NCI-H524 treated with DMSO at 0.1 percent for 48 hours (cell line): Measurements from ENCODE around the gene AFF3.

Experiments
- DNase-seq: peaks from one replicate; lab custom pipeline; 2025; lab: John Stamatoyannopoulos, UW

The AFF3 gene

DNA sequence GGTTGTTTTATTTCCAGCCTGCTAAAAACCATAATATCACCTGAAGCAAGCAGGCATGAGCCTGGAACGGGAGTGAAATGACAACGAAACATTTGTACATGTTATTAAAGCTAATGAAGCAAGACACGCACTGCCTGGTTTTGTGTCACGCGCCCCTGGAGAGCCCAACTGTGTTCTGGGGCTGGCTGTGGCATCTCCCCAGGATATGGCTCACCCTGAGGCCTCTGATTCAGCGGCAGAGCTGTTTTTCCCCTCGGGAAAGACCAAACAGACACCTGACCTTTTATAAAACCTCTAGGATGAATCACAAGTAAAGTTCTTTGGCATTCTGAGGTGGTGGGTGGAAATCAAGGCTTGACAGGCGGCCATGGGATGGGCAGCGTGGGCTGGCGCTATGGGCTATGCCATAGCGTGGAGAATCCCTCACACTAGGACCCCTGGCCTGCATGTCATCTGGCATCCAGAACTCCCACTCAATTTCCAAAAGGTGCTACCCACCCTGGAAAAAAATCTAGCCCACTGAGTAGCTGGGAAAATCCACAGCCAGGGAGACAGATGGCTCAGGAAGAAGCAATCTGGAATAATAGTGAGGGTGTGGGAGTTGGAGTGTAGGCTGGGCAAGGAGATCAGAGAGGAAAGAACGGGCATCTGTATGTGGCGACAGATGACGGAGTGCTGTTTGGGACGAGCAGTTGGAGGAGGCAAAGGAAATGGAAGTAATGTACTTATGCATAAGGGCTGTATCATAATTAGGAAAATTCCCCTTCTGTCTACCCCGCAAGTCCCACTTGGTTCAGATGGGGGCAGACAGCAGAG, 262.0 kb downstream of the AFF3 start:
- peak; percentile 93 for DNase-seq

DNA sequence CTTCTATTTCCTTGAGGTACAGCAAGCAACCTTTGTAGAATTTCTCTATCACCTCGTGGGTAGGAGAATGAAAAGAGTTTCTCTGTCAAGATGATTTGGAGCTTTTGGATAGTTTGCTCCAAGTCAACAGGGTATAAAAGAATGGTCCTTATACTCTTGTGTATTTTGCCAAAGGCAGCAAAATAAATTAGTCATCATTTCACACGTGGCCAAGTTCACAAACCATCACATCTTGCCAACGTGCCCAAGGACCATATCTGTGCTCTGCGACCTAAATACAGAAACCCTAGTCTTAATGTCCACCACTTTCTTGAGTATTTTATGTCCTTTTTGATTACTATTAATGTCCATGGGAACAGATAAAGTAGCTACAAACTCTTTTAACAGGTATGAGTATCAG, 262.9 kb downstream of the AFF3 start:
- no peak for DNase-seq

DNA sequence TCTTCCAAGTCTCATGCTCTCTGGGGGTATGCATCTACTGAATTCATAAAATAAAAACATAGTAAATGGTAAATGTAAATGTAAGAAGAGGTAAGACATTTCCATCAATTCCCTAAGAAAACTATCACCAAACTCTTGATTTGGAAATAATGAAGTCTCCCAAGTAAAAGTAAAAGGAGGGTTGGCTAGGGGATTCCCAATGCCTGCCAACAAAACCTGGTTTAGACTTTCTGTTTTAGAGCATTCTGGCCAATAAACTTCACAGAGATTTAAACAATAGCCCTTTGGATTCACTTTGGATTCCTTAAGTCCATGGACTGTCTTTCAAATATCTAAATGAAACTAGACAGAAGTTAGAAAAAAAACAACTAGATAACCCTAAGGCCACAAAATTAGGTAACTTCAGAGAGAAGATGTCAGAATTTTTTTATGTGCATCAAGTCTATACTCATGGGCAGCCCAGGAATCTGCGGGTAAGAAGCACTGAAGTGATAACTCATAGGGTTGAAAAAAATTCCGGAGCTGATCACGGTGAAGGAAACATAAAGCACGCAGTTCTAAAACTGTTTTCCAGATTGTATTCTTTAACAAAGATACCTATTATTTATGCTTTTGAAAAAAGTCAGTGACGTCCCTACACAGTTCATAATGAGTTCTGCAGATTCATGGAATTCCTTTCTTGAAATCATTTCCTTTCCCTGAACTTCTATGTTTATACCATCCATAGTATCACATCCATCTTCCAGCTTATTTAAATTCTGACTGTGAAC, 263.6 kb downstream of the AFF3 start:
- no peak for DNase-seq

DNA sequence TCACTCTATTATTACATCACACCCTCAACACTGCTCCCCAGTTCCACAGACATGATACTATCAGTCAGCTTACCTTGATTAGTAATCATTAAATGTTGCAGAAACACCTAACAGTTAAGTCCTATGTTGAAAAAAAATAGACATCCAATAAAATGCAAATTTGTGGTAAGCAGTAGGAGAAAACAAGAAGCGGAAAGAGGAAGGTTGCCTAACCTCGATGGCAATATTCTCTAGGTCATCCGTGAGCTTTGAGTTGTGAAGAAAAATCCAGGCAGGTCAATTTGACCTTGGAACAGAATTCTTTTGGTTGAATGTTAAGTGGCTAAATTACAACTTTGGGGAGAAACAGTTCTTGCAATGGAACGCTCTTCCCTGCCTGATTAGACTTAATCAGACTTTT, 264.4 kb downstream of the AFF3 start:
- no peak for DNase-seq

DNA sequence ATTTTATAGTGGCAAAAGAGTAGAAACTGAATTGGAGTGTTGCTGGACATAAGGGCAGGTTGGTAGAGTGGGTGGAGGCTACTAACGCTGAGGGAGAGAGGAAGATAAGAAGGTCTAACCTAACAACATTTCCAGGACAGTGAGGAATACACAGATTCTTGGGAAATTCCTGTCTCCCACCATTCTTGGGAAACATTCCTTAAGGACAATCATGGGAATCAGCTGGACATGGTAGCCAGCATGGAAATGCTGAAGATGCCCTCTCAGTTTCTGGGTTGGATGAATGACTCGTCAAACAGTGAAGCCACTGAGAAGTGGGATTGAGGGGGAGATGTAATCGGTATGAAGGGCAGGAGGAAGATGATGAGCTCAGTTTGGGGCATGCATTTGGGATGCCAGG, 265.4 kb downstream of the AFF3 start:
- DNase-seq, result no peak

DNA sequence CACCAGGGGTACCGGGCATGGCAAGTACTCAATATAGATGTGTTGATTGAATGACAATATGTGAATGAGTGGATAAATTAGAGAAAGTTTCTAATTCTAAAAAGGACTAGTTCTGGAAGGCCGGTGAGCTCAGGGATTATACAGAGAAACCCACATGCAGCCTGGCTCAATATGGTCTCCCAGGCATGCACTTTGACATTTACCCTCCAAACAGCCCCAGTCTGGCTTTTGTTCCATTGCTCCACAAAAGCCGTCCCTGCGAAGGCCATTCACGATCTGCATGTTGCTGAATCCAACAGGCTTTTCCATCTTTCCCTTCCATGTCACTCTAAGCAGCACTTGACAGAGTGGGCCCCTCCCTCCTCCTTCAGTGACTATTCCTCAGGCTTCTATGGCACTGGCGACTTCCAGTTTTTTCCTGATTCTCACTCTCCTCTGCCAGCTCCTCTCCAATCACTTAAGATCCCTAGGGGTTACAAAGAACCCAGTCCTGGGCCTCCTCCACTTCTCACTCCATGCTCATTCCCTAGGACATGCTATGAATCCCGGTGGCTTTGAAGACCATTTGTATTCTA, 266.7 kb downstream of the AFF3 start:
- DNase-seq, result no peak

DNA sequence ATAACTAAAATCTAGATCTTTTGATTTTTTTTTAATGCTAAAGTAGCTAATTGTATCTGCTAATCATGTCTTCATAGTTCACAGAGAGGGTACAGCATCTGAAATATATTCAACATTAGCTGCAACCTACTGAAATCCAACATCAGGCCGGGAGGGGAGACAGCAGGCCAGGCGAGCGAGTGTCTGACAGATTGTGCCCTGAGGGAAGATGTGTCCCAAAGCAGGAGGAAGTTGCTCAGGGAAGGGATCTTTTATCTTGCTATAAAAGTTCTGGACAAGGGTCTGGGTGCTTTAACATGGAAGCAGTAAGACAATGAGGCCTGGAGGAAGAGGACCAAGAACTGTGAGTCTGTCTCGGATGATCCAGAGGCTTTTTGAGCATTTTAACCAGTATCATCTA, 274.1 kb downstream of the AFF3 start:
- no peak for DNase-seq

DNA sequence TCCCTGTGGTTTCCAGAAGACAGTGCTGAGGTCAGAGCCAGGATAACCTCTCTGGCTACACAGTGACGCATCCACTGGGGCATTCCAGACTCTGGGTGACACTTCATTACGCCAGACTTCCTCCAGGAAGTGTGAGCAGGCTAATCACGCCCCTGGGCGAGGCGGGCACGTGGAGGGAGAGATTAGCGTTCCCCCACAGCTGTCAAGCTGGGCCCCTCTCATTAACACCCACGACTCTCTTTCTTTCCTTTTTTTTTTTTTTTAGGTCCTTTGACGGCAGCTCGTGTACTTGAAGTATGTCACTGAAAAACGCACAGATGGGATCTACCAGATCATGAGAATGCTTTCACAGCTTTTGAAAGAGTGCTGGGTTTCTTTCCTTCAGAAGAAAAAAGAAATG, 274.6 kb downstream of the AFF3 start:
- DNase-seq, result peak; percentile 21

DNA sequence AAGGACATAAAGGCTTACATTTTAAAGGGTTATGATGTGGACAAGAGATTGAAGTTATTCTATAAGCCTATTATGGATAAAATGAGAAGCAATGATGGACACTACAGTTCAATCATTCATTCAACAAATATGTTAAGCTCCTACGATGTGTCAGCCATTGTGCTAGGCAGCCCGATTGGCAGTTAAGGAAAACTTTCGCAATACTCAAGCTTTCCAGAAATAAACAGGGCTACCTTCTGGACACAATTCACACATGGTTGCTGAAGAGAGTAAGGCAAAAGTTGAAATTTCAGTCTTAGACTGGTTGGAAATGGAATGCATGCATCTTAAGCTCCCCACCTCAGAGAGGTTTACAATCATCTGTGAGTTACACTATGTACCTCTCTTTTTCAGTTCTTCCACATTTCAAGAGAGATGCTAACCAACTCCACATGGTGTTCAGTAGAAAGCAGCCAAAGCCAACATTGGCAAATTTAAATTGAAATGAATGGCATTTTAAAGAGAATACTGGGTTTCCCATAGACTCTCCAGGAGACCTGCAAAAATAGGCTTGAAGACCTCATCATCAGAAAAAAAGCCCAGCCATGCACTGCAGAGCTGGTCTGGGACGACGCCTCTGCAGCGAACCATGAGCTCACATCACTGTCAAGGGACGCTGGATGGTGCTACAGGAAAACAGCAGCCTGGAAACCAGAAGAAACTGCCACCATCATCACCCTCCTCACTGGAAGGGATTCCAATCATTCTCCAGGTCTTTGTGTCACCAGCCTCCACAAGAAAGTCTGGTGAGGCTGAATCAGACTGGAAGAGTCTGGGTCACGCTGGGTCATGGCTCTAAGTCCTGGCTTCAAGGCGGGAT, 276.3 kb downstream of the AFF3 start:
- no peak for DNase-seq

DNA sequence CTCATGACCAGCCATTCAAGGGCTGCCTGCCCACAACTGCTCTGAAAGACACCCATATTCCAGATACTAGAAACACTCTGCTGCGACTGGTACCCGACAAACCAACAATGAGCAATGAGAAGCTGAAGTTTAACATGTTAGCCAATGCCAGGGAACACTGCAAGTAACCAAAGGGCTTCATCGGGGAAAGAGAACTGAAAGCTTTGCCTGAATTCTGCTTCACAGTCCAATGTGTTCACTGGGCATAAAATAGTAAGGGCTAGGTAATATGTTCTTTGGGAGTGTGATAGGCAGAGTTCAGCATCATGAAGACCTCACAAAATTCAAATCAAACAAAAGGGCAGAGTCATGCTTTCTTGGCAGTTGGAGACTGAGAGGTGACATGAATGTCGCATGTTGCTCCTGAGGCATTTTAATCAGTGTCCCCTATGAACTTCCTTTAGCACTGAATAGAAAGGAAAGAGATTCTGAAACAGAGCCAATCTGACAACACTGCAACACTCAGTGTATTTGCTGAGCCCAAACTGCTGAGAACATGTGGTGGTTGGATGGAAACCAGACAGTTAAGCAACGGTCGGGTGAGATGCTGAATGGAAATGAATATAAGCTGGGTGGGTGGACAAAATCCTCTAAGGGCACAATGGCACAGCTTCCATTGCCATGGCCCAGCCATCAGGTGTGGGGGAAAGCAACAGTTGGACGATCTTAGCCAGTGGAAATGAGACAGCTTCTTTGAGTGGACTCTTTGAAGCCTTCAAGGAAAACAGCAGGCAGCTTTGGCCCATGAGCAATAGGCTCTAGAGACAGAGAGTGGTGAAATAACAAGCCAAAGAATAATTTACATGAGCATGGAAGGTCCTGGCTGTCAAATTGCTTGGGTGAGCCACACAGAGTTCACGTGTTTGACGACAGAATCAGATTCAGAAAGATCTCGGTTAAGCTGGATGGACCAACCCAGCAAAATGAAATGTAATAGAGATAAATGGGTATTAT, 277.5 kb downstream of the AFF3 start:
- no peak for DNase-seq

DNA sequence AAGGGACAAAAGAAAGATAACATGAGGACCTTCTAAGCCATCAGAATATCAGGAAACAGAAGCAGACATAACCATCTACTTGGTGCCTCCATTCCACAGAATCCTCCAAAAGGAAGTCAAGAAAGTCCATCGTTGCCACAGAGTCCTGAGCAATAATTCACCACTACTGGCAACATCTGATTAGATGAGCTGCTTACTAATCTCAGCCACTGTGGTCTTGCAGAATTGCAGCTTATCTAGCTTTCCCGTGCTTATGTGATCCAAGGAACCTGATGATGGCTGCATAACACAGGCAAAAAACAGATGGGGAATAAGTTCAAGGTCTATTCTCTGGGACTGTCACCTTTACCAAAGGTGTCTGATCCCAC, 278.5 kb downstream of the AFF3 start:
- DNase-seq, result no peak

DNA sequence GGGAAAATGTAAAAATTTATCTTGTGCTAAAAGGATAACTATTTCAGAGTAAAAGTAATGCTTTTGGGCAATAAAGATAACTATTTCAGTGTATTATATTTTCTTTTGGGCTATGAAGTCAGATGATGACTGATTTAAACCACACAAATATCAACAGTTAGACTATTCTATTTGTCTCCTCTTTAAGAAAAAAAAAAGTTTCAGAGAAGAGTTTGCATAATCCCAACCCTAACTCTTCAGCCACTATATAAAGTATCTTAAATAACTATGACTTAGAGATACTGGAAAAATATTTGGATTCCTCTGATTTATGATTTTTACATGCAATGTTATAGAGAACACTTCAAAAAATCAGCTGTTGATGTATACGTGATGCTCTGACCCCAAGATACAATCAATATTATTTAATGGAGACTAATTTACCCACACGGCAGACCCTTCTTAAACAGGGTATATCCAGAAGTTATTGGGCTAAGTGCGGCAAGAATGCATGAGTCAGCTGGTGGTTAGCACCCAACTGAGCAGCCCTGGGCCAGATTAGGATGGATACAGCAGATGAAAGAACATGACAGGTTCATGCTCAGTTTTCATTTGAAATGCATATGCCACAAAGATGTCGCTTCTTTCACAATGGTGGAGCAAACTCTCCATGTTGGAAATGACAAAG, 279.0 kb downstream of the AFF3 start:
- DNase-seq, result no peak

DNA sequence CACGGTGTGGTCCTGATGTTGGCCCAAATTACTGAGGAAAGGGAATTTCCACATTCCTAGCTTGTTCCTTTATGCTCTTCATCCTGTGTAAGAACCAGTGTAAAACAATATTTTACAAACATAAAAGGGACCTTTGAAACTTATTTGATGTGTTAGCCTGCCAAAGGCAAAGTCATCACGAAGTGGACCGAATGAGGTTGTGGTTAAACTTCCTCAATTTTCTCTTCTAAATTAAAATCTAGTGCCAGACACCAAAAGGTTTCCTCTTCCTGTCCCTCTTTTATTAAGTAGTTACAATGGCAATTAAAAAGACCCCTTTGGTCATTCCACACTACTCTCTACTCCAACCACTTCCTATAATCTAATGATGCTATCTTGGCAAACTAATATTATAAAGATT, 279.8 kb downstream of the AFF3 start:
- no peak for DNase-seq

DNA sequence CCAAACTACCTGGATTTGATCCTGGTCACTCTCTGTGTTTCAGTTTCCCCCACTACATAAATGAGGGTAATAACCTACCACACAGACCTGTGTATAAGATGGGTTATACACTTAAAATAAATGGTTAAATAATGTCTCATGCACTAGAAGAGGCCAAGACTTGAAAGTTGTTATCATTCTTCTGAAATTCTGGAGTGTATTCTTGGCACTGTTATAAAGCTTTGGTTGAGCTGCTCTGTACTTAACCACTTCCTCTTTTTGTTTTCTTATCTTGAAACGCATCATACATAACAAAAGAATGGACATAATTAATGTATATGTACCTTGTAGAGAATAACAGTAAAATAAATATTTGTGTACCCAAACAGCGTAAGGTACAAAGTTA, 281.0 kb downstream of the AFF3 start:
- DNase-seq, result no peak

DNA sequence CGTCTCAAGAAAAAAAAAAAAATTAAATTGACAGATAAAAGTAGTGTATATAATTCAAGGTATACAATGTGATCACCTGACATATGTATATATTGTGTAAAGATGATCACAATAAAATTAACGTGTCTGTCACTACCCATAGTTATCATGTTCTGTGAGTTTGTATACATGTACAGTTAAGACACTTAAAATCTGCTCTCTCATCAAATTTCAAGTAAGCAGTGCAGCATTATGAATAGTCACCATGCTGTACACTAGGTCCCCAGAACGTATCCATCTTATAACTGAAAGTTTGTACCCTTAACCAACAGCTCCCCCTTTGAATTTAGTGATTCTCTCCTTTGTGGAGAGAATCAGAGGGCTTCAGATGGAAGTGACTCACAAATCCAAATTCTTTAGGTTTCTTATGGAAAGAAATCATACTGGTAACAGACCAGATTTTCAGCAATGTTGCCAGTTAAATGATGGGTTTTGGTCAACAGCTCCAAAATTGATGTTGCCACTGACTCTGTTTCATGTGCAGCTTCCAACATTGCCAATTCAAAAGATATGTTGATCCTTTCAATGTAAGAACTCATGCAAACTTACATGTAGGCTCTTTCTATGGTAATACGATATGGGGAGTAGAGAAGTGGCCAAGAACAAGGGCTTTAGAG, 281.5 kb downstream of the AFF3 start:
- DNase-seq, result no peak

DNA sequence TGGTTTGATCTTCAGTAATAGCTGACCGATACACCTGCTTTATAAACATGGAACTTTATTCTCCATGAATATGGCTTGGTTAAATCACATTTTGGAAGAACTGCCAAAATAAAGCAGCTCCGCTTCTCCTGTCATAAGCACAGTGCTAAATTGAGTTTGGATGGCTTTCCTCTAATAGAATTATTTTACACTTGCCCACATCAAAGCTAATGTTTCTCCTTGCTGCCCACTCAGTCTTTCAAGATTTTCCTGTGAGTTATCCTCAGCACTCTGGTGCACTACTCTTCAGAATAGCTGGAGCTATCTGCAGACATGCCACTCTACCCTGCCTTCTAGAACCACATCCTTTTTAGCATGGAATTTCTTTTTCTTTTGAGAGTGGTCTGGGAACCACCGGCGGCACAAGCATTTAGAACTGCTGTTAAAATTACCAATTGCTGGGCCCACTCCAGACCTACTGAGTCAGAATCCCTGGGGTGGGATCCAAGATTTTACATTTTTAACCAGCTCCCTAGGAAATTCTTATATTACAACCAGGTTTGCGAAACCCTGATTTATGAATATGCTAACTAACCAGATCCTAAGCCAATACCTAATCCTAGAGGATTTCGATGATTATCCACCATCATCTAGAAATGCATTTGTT, 283.3 kb downstream of the AFF3 start:
- DNase-seq, result no peak

DNA sequence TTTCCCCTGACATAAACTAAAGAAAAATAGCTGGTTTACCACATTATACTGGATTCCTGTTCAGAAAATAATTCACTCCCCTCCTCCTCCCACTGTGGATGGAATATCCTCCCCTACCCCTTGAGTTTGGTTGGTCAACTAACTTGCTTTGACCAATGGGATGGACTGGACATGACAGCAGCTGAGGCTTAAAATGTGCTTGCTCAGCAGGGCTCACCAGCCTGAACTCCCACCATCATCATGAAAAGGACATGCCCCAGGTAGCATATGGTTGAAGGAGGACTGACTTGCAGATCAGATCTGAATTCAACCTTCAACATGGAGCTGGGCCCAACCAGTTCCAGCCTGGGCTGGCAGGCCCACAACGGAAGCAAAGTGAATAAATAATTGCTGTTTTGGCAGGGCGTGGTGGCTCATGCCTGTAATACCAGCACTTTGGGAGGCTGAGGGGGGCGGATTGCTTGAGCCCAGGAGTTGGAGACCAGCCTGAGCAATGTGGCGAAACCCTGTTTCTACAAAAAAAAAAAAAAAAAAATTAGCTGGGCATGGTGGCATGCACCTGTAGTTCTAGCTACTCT, 284.4 kb downstream of the AFF3 start:
- no peak for DNase-seq

DNA sequence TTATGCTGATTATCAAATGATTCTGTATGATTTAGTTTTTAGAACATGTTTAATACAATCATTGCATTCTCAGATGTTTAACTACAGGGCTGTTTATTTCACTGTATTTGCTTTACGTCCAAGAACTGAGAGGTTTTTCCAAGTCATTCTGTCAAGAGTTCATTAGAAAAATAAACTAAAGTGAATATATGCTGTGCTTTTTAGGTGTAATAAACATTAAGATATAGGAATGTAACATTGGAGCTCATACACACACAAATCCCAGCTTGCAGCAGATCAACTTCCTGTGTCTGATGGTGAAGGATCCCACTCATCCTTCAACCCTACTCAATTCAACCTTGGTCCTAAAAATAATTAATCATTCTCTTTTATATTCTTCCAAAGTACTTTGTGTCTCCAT, 285.0 kb downstream of the AFF3 start:
- no peak for DNase-seq

DNA sequence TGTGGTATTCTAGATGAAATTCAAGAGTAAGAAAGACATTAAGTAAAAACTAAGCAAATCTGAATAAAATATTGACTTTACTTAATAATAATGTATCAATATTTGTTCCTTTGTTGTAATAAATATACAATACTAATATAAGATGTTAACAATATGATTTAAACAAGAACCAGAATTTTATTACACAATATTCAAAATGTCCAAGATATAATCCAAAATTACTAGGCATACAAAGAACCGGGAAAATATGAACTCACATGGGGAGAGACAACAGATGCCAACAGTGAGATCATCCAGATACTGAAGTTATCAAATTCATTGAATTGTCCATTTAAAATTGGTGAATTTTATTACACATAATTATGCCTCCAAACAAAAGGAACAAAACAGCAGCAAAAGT, 286.3 kb downstream of the AFF3 start:
- no peak for DNase-seq
